ENCODE measurements around the gene LDB2.

DNA sequence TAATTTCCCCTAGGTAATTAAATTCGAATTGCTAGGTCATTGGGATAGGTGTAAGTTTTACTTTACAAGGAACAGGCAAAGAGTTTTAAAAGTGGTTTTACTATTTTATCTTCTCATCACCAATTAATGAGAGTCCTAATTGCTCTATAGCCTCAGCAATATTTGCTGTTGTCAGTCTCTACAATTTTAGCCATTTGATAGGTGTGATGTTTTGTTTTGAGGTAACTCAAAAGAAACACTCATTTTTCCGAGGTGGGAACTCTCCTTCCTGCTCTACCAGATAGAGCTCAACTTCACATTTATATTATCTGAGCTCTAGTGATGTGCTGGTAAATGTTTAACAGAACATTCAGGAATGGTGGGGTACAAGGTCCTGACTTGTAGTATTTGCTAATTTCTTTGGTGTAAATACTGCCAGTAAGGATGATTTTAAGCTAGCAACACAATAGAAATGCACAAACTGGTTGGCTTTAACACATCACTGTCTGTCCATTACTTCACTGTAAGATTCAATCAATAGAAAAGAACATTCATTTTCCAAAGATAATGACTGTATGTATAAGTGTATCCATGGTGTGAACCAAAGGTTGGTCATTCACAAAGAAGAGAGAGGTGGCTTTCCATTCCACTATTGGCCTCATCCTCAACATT lies 62.7 kb downstream of the LDB2 start:
- TF ChIP-seq CTBP1 (IDR thresholded peaks at IDR 0.05; ENCODE audit: borderline replicate concordance) = no peak
- no peak for TF ChIP-seq FOXM1 (IDR thresholded peaks at IDR 0.05; ENCODE audit: borderline replicate concordance)
- no peak for TF ChIP-seq ZNF384 (IDR thresholded peaks at IDR 0.05)
- no peak for TF ChIP-seq TARDBP (IDR thresholded peaks at IDR 0.05)
- TF ChIP-seq L3MBTL2 (conservative IDR thresholded peaks at IDR 0.05) = no peak
- no peak for TF ChIP-seq FOXA1 (IDR thresholded peaks at IDR 0.05)
- no peak for TF ChIP-seq HDGF (IDR thresholded peaks at IDR 0.05; ENCODE audit: borderline replicate concordance)
- no peak for TF ChIP-seq SP1 (IDR thresholded peaks at IDR 0.05)
- no peak for TF ChIP-seq FOXK2 (IDR thresholded peaks at IDR 0.05)
- TF ChIP-seq BHLHE40 (IDR thresholded peaks at IDR 0.05; ENCODE audit: borderline replicate concordance) = no peak
